ENCODE data around the gene PNKD.

Gene PNKD

DNA sequence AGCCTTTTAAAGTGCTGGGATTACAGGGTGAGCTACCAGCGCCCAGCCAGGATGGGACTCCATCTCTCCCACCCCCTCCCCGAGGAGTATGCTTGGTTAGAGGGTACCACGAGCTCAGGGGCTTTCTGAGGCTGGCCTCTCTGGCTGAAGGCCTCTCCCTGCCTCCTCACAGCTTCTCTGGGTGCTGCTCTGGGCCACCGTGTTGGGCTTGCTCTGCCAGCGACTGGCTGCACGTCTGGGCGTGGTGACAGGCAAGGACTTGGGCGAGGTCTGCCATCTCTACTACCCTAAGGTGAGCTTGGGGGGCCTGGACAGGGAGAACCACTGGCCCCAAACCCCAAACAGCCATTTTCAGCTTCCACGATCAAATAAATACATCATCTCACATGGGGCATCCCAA lies 114.7 kb downstream of the PNKD start:
- no peak for TF ChIP-seq GATA2 (IDR thresholded peaks at IDR 0.05; ENCODE audit: low read depth, low read length)
- no peak for TF ChIP-seq GATA3 (IDR thresholded peaks at IDR 0.05; ENCODE audit: low read depth, low read length)

DNA sequence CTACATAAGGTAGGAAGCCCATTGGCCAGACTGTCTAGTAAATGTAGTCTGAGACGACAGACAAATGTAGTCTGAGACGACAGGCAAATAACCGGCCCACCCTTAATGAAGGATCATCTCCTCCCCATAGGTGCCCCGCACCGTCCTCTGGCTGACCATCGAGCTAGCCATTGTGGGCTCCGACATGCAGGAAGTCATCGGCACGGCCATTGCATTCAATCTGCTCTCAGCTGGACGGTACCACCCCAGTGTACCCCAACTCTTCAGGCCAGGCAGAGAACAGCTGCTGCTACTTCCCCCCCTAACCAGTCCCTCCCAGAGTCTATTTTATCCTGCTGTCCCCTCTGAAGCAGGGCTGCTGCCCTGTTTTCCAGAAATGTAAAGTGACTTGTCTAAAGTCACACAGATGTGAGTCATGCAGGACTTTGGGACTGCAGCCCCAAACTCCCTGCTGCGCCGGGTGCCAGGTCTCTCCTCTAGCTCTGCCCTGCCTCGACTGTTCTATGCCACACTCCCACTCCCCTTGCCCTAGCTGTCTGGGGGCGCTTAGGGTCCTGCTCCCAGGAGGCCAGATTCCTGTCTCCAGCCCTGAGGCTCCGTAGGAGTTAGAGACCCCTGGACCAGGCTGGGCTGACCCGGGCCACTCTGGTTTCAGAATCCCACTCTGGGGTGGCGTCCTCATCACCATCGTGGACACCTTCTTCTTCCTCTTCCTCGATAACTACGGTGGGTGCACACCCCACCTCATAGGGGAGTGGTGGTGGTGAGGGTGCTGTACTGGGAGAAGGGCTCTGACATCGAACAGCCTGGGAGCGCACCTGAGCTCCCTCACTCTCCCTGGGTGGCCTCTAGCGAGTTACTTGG lies 116.4 kb downstream of the PNKD start:
- no peak for TF ChIP-seq GATA2 (IDR thresholded peaks at IDR 0.05; ENCODE audit: low read depth, low read length)
- TF ChIP-seq GATA3 (IDR thresholded peaks at IDR 0.05; ENCODE audit: low read depth, low read length), result no peak

DNA sequence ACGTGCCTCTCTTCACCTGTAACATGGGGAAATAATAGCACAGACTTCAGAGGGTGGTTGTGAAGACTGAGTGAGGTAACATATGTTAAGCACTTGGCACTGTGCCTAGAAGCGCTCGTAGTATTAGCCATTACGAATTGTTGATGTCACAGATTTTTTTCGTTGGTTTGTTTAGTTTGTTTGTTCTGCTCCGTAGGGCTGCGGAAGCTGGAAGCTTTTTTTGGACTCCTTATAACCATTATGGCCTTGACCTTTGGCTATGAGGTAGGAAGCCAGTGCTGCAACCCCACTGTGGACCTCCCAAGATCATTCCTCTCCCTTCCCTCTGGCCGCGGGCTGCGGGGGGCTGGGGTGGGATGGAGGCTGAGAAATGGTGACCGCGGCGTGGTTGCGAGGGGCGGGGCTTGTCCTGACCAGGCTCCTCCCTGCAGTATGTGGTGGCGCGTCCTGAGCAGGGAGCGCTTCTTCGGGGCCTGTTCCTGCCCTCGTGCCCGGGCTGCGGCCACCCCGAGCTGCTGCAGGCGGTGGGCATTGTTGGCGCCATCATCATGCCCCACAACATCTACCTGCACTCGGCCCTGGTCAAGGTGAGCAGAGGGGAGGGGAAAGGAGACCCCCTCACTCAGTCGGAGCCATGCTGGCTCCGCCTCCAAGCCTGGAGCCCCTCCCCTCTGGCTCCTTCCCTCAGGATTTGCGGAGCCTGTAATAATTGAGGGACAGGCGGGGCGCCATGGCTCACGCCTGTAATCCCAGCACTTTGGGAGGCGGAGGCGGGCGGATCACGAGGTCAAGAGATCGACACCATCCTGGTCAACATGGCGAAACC lies 117.3 kb downstream of the PNKD start:
- no peak for TF ChIP-seq GATA3 (IDR thresholded peaks at IDR 0.05; ENCODE audit: low read depth, low read length)
- TF ChIP-seq GATA2 (IDR thresholded peaks at IDR 0.05; ENCODE audit: low read depth, low read length), result no peak

DNA sequence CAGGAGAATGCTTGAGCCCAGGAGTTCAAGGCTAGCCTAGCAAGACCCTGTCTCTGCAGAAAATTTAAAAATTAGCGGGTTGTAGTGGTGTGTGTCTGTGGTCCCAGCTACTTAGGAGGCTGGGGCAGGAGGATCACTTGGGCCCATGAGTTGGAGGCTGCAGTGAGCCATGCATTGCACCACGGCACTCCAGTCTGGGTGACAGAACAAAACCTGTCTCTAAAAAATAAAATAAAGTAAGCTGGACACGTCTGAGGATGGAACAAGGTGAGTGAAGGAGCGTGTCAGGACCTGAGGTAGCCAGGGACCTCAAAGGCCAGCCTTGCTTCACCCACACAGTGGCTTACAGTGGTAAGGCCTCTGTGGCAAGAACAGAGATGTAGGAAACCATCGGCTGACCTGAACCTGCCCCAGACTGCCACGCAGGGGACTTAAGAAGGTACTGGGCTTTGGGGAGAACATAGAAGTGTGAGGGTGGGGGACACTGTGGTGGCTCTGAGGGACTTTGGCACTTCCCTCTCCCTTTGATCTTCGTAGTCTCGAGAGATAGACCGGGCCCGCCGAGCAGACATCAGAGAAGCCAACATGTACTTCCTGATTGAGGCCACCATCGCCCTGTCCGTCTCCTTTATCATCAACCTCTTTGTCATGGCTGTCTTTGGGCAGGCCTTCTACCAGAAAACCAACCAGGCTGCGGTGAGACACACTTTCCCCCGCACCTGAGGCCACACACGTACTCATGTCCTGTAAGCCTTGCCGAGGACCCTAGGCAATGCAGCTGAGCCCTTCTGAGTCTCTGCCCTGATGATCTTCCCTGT lies 119.2 kb downstream of the PNKD start:
- TF ChIP-seq GATA3 (IDR thresholded peaks at IDR 0.05; ENCODE audit: low read depth, low read length), result no peak
- no peak for TF ChIP-seq GATA2 (IDR thresholded peaks at IDR 0.05; ENCODE audit: low read depth, low read length)

DNA sequence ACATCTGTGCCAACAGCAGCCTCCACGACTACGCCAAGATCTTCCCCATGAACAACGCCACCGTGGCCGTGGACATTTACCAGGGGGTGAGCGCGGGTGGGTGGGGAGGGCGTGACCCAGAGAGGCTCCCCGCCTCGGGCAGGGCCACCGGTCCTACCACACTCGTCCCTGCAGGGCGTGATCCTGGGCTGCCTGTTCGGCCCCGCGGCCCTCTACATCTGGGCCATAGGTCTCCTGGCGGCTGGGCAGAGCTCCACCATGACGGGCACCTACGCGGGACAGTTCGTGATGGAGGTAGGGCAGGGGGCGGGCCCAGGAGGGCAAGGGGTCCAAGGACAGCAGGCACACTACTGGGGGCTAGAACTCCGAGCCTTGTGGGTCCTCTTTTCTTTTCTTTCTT lies 120.9 kb downstream of the PNKD start:
- TF ChIP-seq GATA3 (IDR thresholded peaks at IDR 0.05; ENCODE audit: low read depth, low read length), result no peak
- no peak for TF ChIP-seq GATA2 (IDR thresholded peaks at IDR 0.05; ENCODE audit: low read depth, low read length)

DNA sequence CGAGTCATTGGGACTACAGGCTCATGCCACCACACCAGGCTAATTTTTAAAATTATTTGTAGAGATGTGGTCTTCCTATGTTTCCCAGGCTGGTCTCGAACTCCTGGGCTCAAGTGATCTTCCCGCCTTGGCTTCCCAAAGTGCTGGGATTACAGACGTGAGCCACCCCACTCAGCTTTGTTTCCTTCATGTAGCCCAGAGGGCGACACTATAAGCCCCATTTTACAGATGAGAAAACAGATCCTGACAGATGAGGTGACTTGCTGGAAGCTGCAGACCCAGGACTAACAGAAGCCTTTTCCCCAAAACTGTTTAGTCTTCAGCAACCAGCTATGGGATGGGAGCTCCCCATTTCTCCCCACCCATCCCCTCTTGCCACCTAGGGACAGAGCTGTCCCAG lies 122.1 kb downstream of the PNKD start:
- no peak for TF ChIP-seq GATA3 (IDR thresholded peaks at IDR 0.05; ENCODE audit: low read depth, low read length)
- no peak for TF ChIP-seq GATA2 (IDR thresholded peaks at IDR 0.05; ENCODE audit: low read depth, low read length)

DNA sequence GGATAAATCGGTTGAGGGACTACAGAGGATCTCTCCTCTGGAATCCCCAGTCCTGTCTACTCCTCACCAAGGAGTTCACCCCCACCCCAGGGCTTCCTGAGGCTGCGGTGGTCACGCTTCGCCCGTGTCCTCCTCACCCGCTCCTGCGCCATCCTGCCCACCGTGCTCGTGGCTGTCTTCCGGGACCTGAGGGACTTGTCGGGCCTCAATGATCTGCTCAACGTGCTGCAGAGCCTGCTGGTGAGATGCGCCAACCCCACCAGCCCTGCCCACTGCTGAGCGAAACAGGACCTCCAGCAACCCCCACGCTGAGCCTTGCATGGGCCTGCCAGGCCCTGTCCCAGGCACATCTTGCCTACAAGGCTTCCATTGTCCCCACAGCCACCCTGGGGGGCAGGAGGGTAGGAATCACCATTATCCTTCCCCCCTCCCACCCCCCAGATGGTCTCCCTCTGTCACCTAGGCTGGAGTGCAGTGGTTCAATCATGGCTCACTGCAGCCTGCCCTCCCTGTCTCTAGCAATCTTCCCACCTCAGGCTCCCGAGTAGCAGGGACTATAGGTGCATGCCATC lies 122.7 kb downstream of the PNKD start:
- TF ChIP-seq GATA2 (IDR thresholded peaks at IDR 0.05; ENCODE audit: low read depth, low read length) (no peak), GATA3 (IDR thresholded peaks at IDR 0.05; ENCODE audit: low read depth, low read length) (no peak)

DNA sequence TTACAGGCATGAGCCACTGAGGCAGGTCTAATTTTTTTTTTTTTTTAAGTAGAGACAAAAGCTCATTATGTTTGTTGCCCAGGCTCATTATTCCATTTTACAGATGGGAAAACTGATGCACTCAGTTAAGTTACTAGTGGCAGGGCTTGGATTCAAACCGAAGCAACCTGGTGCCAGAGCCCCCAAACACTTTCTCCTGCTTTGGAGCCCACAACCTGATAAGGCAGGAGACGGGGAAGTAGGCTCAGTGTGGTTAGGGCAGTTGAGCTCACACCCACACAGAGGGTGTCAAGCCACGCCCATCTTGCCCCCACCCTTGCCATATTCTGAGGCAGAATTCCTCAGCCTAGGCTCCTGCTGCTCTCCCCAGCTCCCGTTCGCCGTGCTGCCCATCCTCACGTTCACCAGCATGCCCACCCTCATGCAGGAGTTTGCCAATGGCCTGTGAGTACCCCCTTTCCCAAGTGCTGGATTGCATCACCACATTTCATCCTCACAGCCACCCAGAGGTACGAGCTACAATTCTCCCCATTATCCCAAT lies 123.5 kb downstream of the PNKD start:
- TF ChIP-seq GATA3 (IDR thresholded peaks at IDR 0.05; ENCODE audit: low read depth, low read length) (no peak), GATA2 (IDR thresholded peaks at IDR 0.05; ENCODE audit: low read depth, low read length) (no peak)

DNA sequence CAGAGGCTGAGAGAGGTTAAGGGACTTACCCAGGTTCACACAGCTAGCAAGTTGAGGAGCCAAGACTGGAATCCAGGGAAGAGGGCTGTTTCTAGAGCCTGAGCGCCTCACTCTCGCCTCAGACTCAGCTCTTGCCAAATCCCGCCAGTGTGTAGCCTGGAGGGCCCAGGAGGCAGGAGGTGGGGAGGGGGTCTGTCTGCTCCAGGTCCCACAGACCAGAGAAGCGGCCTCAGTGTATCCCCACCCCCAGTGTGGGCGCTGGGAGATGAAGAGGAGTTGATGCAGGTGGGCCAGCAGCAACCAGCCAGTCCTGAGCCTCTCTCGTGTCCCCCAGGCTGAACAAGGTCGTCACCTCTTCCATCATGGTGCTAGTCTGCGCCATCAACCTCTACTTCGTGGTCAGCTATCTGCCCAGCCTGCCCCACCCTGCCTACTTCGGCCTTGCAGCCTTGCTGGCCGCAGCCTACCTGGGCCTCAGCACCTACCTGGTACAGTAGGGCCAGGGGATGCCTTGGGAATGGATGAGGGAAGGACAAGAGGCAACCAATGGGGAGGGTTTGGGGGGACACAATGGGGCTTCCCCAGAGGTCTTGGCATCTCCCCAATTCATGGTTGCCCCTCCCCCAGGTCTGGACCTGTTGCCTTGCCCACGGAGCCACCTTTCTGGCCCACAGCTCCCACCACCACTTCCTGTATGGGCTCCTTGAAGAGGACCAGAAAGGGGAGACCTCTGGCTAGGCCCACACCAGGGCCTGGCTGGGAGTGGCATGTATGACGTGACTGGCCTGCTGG lies 124.2 kb downstream of the PNKD start:
- TF ChIP-seq GATA2 (IDR thresholded peaks at IDR 0.05; ENCODE audit: low read depth, low read length), result no peak
- no peak for TF ChIP-seq GATA3 (IDR thresholded peaks at IDR 0.05; ENCODE audit: low read depth, low read length)

DNA sequence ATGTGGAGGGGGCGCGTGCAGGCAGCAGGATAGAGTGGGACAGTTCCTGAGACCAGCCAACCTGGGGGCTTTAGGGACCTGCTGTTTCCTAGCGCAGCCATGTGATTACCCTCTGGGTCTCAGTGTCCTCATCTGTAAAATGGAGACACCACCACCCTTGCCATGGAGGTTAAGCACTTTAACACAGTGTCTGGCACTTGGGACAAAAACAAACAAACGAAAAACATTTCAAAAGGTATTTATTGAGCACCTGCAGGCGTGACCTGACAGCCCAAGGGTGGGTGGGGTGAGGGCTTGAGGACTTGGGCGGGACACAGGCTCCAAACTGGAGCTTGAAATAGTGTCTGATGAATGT lies 124.7 kb downstream of the PNKD start:
- TF ChIP-seq GATA2 (IDR thresholded peaks at IDR 0.05; ENCODE audit: low read depth, low read length), result no peak
- no peak for TF ChIP-seq GATA3 (IDR thresholded peaks at IDR 0.05; ENCODE audit: low read depth, low read length)

DNA sequence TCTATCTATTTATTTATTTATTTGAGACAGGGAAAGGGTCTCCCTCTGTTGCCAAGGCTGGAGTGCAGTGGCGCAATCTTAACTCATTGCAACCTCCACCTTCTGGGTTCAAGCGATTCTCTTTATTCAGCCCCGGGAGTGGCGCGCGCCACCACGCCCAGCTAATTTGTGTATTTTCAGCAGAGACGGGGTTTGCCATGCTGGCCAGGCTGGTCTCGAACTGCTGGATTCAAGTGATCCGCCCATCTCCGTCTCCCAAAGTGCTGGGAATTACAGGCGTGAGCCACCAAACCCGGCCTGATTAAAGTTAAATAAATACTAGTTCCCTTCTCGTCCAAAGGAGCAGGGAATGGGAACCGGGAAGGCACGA lies 125.1 kb downstream of the PNKD start:
- no peak for TF ChIP-seq GATA3 (IDR thresholded peaks at IDR 0.05; ENCODE audit: low read depth, low read length)
- no peak for TF ChIP-seq GATA2 (IDR thresholded peaks at IDR 0.05; ENCODE audit: low read depth, low read length)

DNA sequence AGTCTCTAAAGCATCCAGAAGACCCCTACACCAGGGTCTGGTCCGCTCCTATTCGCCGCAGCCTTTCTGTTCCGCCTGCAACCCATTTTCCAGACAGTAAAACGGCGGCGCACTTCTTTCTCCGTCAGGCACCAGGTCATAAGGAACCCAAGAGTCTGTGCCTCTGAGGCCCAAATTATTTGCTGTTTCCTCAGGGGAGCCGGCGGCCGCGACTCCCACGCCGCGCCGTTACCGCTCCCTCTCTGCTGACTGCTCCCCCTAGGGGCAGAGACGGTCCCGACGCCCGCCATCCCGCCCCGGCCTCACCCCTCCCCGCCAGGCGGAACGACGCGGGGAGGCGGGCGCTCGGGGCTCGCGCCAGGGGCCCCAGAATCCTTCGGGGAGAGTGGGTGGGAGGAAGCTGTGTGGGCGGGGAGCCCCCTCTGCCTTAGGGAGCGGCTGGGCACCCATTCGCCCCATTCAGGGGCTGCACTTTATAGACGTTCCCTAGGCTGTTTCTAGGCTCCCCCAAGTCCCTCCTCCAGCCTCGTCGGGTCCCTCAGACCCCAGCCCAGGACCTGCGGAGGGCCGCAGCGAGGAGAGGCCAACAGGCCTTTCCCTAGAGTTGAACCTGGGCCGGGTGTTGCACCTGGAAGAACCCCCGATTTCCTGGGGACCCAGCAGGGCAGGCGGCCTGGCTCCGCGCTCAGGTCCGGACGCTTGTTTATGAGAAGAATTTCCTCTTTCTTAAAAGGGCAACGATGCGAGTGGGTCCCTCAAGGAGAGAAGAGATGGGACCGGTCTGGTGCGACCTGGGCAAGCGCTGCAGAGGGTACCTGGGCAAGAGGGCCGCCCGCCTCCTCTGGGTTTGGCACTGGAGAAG lies 125.7 kb downstream of the PNKD start:
- TF ChIP-seq GATA2 (IDR thresholded peaks at IDR 0.05; ENCODE audit: low read depth, low read length), result no peak
- no peak for TF ChIP-seq GATA3 (IDR thresholded peaks at IDR 0.05; ENCODE audit: low read depth, low read length)
